RWPE1 (cell line): ENCODE measurements around the gene SLC7A6.
A peak's percentile ranks its signal among the peaks of the same experiment; 100 is the strongest.
"Not testable (repeated sequence)": the region's sequence is repeated elsewhere in the genome, so short reads cannot be mapped to it uniquely, and the experiment has no call there.

Source experiments
- CTCF ChIA-PET: fragments of 350-600 bp; sonication (Branson Sonifier 250); formaldehyde crosslinking; extraction: SDS; loops from one replicate; lab custom pipeline; 2021; lab: Yijun Ruan, JAX
- POLR2A ChIA-PET: fragments of 400-600 bp; formaldehyde crosslinking; extraction: SDS; loops from one replicate; lab custom pipeline; 2020; ENCODE audit warnings: antibody characterized with exemption; ENCODE audit not compliant: low non-redundant PET; lab: Yijun Ruan, JAX
- DNase-seq: peaks from one replicate; pipeline ENCODE4 v3.0.0; 2012; ENCODE audit warnings: low spot score
- H3K27ac ChIP-seq: fragments of 450-650 bp; 2 replicates; pipeline ENCODE4 v1.5.1; 2017
- TF ChIP-seq, protein P1 (sequence below): fragments of 450-650 bp; conservative IDR thresholded peaks from 2 replicates; pipeline ENCODE4 v1.5.1; 2017; ENCODE audit warnings: low read depth, mild to moderate bottlenecking

Gene SLC7A6

DNA sequence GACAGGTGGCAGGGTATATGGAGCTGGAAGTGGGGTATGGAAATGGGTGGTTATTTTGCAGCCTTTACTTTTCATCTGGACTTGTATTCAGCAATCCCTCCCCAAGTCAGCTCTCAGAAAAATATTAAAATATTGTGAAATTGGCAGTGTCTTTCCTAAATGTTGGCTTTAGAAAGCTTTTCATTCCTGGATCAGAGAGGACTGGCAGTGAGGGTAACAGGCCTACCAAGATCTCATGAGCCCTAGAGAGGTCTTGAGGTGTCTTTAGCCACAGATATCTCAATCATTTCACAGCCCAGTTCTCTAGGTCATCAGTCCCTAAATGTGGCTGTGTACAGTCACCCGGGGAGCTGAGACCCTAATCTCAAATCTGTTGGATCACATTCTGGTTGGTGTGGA, 23.9 kb downstream of the SLC7A6 start:
- POLR2A ChIA-PET: interaction anchor here (0.6 kb wide), 1 partner anchor 21 kb away, joined by 13 read pairs; no protein-coding TSS in a partner anchor
- no peak for DNase-seq
- CTCF ChIA-PET: interaction anchor here (0.6 to 2.8 kb wide), 3 partner anchors 24 to 58 kb away, joined by 3 to 12 read pairs (median 7); partner anchors contain the start of gene SLC7A6
- H3K27ac ChIP-seq: peak overlapping the region; percentile 65
- TF ChIP-seq, protein P1, sequence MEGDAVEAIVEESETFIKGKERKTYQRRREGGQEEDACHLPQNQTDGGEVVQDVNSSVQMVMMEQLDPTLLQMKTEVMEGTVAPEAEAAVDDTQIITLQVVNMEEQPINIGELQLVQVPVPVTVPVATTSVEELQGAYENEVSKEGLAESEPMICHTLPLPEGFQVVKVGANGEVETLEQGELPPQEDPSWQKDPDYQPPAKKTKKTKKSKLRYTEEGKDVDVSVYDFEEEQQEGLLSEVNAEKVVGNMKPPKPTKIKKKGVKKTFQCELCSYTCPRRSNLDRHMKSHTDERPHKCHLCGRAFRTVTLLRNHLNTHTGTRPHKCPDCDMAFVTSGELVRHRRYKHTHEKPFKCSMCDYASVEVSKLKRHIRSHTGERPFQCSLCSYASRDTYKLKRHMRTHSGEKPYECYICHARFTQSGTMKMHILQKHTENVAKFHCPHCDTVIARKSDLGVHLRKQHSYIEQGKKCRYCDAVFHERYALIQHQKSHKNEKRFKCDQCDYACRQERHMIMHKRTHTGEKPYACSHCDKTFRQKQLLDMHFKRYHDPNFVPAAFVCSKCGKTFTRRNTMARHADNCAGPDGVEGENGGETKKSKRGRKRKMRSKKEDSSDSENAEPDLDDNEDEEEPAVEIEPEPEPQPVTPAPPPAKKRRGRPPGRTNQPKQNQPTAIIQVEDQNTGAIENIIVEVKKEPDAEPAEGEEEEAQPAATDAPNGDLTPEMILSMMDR: no peak

DNA sequence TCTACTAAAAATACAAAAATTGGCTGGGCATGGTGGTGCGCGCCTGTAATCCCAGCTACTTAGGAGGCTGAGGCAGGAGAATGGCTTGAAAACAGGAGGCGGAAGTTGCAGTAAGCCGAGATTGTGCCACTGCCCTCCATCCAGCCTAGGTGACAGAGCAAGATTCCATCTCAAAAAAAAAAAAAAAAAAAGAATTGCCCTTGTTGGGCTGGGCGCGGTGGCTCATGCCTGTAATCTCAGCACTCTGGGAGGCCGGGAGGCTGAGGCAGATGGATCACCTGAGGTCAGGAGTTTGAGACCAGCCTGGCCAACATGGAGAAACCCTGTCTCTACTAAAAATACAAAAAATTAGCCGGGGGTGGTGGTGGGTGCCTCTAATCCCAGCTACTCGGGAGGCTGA, 24.5 kb downstream of the SLC7A6 start:
- not testable (repeated sequence) for DNase-seq
- ChIA-PET POLR2A (interaction anchor here (0.6 kb wide), 1 partner anchor 22 kb away, joined by 13 read pairs; no protein-coding TSS in a partner anchor), CTCF (interaction anchor here (2.8 kb wide), 1 partner anchor 25 kb away, joined by 12 read pairs; the partner anchor contains the start of gene SLC7A6)
- peak overlapping the region; percentile 65; the same call in 1 of the 2 replicates for H3K27ac ChIP-seq

DNA sequence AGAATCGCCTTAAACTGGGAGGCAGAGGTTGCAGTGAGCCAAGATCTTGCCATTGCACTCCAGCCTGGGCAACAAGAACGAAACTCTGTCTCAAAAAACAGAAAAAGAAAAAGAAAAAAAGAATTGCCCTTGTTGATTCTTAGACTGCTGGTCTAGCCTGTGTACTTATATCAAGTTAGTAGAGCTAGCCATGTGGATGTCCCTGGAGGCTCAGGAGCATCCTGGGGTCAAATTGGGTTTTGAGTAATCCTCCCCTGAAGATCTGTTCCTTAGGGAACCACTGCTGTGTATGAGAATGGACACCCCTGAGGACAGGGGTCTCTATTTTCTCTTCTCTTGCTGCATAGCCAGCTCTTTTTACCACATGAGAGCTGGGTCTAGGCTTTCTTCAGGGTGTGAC, 24.9 kb downstream of the SLC7A6 start:
- CTCF ChIA-PET: interaction anchor here (2.8 kb wide), 1 partner anchor 25 kb away, joined by 12 read pairs; the partner anchor contains the start of gene SLC7A6

DNA sequence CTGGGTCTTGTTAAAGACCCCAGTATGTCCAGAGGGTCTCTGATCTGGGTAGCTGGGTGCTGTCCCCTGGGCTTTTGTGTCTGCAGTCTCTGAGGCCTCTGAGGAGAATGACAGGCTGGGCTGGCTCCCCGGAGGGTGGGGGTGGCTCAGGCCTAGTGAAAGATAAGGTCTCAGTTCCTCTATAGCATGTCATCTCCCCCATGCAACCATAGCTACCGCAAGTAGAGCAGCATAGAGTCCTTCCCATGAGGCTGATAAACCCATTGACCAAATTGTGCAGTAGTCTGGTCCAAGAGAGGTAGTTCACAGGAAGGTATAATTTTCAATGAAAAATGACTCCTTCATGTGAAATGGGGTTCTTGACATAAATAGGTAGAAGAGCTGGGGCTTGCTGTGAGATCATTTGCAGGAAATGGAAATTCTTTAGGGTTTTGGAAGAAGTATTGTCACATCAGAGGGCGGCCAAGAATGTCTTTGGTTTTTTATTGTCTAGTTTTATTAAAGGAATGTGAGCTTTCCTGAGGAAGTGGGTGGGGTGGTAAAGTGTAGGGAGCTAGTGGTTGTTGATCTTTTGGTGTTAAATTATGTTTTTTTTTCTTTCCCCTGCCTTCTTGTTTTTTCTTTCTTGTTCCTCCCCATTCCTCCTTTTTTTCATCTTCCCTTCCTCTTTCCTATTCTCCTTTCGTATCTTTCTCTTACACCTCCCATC, 25.4 kb downstream of the SLC7A6 start:
- no peak overlapping the region for H3K27ac ChIP-seq
- no peak for DNase-seq
- CTCF ChIA-PET: interaction anchor here (0.7 kb wide), 1 partner anchor 39 kb away, joined by 3 read pairs; no protein-coding TSS in a partner anchor
- TF ChIP-seq, protein P1: no peak
- POLR2A ChIA-PET: no interaction called here

More for the DNA sequence above, 24.9 kb downstream of the SLC7A6 start:
- no peak overlapping the region for H3K27ac ChIP-seq
- TF ChIP-seq, protein P1: no peak
- DNase-seq: no peak
- POLR2A ChIA-PET: no interaction called here

DNA sequence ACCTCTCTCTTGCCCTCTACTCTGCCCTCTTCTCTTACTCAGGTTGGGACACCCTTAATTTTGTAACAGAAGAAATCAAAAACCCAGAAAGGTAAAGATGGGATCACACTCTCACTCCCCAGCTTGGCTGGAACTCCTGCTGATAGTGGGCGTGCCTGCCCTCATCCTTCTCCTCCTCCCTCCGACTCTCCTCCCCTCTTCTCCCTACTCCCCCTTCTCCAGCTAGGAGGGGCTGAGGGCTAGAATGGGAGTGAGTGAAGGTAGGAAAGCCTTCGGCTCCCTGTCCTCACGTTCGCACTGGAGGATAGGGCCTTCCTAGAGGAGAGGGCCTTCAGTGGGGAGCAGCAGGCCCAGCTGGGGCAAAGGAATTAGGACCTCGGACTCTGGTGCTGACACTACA, 26.1 kb downstream of the SLC7A6 start:
- no peak for DNase-seq
- TF ChIP-seq, protein P1: no peak
- ChIA-PET POLR2A (no interaction called here), CTCF (interaction anchor here (0.7 to 1.1 kb wide), 2 partner anchors 29 to 38 kb away, joined by 3 read pairs; no protein-coding TSS in a partner anchor)
- H3K27ac ChIP-seq: peak overlapping the region; percentile 26

DNA sequence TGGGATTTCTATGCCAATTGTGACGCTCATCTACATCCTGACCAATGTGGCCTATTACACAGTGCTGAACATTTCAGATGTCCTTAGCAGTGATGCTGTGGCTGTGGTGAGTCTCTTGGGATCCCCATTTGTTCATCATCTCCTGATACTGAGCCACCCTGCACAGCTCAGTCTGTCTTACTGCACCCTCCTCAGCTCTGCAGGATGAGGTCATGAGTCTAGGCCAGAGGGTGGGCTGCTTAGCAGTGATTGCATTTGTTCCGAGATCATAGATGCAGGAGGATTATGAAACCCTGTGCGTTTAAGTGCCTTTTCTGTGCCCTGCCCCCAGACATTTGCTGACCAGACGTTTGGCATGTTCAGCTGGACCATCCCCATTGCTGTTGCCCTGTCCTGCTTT, 26.9 kb downstream of the SLC7A6 start:
- H3K27ac ChIP-seq: no peak overlapping the region
- POLR2A ChIA-PET: no interaction called here
- TF ChIP-seq, protein P1: no peak
- no peak for DNase-seq
- CTCF ChIA-PET: interaction anchor here (1.1 to 1.8 kb wide), 2 partner anchors 27 to 30 kb away, joined by 3 to 7 read pairs; partner anchors contain the start of gene SLC7A6
